Lower leg skin (tissue), 4 donors: ENCODE results near the gene THADA. TPM values are rescaled to one million over a fixed set of nuclear protein-coding genes. Genes with fewer than 3 reads are reported as not detected.

ENCODE experiments used
- DNase-seq, 2 donors: peaks; one replicate each; pipeline ENCODE4 v3.0.0-alpha.2; 2019; ENCODE audit warnings: low spot score in 2 of 2
- H3K4me3 ChIP-seq: fragments of 200-600 bp; sonication (generic); 2 replicates; pipeline ENCODE4 v1.5.1; 2017; ENCODE audit warnings: mild to moderate bottlenecking, low read depth; ENCODE audit not compliant: poor library complexity, severe bottlenecking
- CTCF ChIP-seq, 3 donors: fragments of 450-650 bp; IDR thresholded peaks; one replicate each; pipeline ENCODE4 v1.5.1; 2016; ENCODE audit warnings: antibody characterized with exemption in 3 of 3, mild to moderate bottlenecking in 3 of 3, moderate library complexity in 2 of 3
- POLR2A ChIP-seq, 2 donors: fragments of 450-650 bp; IDR thresholded peaks; one replicate each; pipeline ENCODE4 v1.6.1; 2016 to 2017; ENCODE audit warnings: antibody characterized with exemption in 2 of 2, mild to moderate bottlenecking in 1 of 2, moderate library complexity in 1 of 2
- WGBS, 2 donors: methylation state at CpG; one replicate each; pipeline ENCODE4 v1.1.5; 2018; 5-methylcytosine and 5-hydroxymethylcytosine counted together
- intact Hi-C: fragments of 100-400 bp; cut with DNase I; formaldehyde crosslinking; loops from one replicate; pipeline ENCODE4 v1.15.0; 2023; ENCODE audit warnings: low total_unique reads
- total RNA-seq, 4 donors: library from RNA; depleted of rRNA; stranded (reverse); fragments of >200 nt; gene quantifications; one replicate each; pipeline ENCODE4 v1.1.0, GENCODE V29; 2016

Gene THADA
- total RNA-seq, 4 donors from 2014 or later: 19.5 to 26.4 (median 22.2) TPM

GRCh38 chr2:43333656-43334144 is 262.1 kb downstream of the THADA start:
- DNase-seq: peak in 1 of 2 donors; percentile 79
- WGBS, 2 donors: 0 to 6% methylated on average over 2 of the region's 2 CpGs
- H3K4me3 ChIP-seq: no peak overlapping the region
- intact Hi-C loops: no loop called here
- no peak for TF ChIP-seq POLR2A (IDR thresholded peaks at IDR 0.05)
- TF ChIP-seq CTCF (IDR thresholded peaks at IDR 0.05): no peak

GRCh38 chr2:43333101-43333655 is 262.7 kb downstream of the THADA start:
- intact Hi-C loops: no loop called here
- no peak for DNase-seq
- WGBS, 2 donors: 5 to 11% methylated on average over 6 of the region's 6 CpGs
- H3K4me3 ChIP-seq: no peak overlapping the region
- no peak for TF ChIP-seq POLR2A (IDR thresholded peaks at IDR 0.05)
- no peak for TF ChIP-seq CTCF (IDR thresholded peaks at IDR 0.05)

- DNase-seq: no peak
- intact Hi-C loops: no loop called here
- TF ChIP-seq CTCF (IDR thresholded peaks at IDR 0.05): no peak
- TF ChIP-seq POLR2A (IDR thresholded peaks at IDR 0.05): no peak
- no peak overlapping the region for H3K4me3 ChIP-seq
- WGBS, 2 donors: 36 to 47% methylated on average over 5 of the region's 5 CpGs
Observed at GRCh38 chr2:43332653-43333052, 263.2 kb downstream of the THADA start.

- no peak for DNase-seq
Observed at GRCh38 chr2:43331422-43331821, 264.4 kb downstream of the THADA start.

GRCh38 chr2:43329637-43330036 is 266.2 kb downstream of the THADA start:
- intact Hi-C loops: no loop called here
- 87 to 88% methylated on average over 5 of the region's 5 CpGs for WGBS, 2 donors
- no peak overlapping the region for H3K4me3 ChIP-seq
- DNase-seq: no peak
- TF ChIP-seq POLR2A (IDR thresholded peaks at IDR 0.05): no peak
- TF ChIP-seq CTCF (IDR thresholded peaks at IDR 0.05): no peak

More at GRCh38 chr2:43331422-43331821, 264.4 kb downstream of the THADA start:
- intact Hi-C loops: no loop called here
- 91 to 92% methylated on average over 1 of the region's 1 CpG for WGBS, 2 donors
- no peak overlapping the region for H3K4me3 ChIP-seq
- TF ChIP-seq CTCF (IDR thresholded peaks at IDR 0.05) (no peak), POLR2A (IDR thresholded peaks at IDR 0.05) (no peak)

- no peak for DNase-seq
- 58 to 67% methylated on average over 3 of the region's 3 CpGs for WGBS, 2 donors
- intact Hi-C loops: no loop called here
- no peak overlapping the region for H3K4me3 ChIP-seq
- no peak for TF ChIP-seq CTCF (IDR thresholded peaks at IDR 0.05)
- TF ChIP-seq POLR2A (IDR thresholded peaks at IDR 0.05): no peak
Observed at GRCh38 chr2:43328832-43329231, 267.0 kb downstream of the THADA start.
